CD4-positive, alpha-beta T cell treated with Interleukin-6 at 100 ng/mL for 8 hours (primary cell): ENCODE measurements around the gene CCER1.
A peak's percentile ranks its signal among the peaks of the same experiment; 100 is the strongest.

Experiments
- DNase-seq: peaks from one replicate; pipeline ENCODE4 v3.0.0-alpha.2; 2020; ENCODE audit warnings: mixed read lengths, low spot score

CCER1 gene

GRCh38 chr12:90965204-90965603 is 10.2 kb upstream of the CCER1 start:
- no peak for DNase-seq

- no peak for DNase-seq
These were observed 9.6 kb upstream of the CCER1 start for GRCh38 chr12:90964616-90965015.

- DNase-seq, result no peak
These were observed 9.0 kb upstream of the CCER1 start for GRCh38 chr12:90963946-90964345.

GRCh38 chr12:90961154-90961553 is 6.2 kb upstream of the CCER1 start:
- DNase-seq, result no peak

DNA sequence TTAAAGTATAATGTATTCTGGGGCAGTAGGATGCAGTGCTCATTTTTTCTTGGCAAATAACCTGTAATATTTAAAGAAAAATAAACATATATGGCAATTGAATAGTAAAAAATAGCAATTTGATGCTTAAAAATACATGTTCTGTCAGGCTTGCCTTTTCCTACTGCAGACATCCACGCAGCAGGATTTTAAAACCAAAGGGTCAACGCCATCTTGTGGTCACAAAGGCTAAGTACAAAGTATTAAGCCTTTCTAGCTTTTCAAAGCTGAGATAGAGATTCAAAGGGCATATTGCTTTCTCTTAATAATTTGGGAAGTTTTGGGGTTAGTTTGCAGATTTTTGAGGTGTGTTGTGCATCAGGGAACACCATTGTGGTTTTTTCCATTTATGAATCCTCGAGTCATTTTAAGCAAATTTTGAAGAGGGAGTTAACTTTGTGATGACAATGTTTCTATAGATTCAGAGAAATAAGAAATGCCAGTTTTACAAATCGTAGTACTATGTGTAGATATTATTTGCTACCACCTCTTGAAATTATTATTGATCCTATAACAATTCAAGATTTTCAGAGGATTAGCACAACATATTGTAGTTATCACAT is 4.7 kb upstream of the CCER1 start:
- DNase-seq, result peak; percentile 12

- DNase-seq, result no peak
These were observed 4.1 kb upstream of the CCER1 start for GRCh38 chr12:90959032-90959431.

DNA sequence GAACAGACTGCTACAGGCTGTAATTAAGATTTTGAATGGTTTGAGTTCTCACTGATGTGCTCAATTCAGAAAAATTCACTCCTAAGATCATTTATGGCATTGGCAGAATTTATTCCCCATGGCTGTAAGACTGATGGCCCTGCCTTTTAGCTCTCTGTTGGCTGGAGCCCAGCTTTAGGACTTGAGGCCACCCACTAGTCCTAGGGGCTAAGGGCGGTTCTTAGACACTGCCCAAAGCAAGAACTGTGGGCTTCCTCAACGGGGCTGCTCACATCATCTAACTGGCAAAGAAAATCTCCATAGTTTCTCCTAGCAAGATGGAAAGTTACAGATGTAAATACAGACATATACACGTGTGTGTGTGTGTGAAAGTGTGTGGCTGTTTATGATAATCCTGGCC is 3.4 kb upstream of the CCER1 start:
- no peak for DNase-seq

- DNase-seq, result no peak
These were observed 548 bp downstream of the CCER1 start for GRCh38 chr12:90954428-90954827.

DNA sequence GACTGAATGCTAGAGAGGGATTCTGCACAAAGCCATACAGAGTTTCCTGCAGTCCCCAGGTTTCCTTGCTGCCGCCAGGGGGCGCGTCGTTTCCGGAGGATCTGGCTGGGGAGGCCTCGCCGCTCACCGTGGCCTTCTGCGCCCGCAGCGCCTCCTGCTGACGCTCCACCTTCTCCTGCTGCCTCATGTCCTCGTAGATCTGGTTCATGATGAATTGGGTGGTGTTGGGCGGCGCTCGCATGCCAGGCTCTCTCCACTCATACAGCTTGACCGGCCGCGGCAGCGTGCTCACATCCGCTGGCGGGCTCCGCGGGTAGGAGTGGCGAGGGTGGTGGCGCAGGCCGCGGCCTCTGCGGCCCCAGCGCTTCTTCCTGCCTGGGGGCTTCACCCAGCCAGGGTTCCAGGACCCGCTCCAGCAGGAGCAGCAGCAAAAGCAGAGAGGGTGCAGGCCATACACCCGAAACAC is 987 bp downstream of the CCER1 start:
- no peak for DNase-seq

- DNase-seq, result no peak
These were observed 3.4 kb downstream of the CCER1 start for GRCh38 chr12:90951432-90952105.

DNA sequence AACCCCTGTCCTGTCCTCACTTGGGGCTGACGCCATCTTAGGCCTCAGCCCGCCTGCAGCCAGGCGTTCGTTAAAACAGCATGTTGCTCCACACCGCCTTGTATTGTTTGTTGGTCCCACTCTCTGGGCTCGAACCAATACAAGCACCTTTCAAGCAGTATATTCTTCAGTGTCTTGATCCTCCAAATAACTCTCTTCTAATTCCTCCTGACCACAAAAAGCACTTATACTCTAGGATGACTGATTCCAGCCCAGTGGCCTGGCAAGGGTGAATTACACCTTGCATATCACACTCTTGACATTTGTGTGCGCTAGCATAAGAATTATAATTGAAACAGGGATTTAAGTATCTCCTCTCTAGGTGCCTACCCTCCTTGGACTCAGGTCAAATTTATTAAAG is 7.1 kb downstream of the CCER1 start:
- no peak for DNase-seq

DNA sequence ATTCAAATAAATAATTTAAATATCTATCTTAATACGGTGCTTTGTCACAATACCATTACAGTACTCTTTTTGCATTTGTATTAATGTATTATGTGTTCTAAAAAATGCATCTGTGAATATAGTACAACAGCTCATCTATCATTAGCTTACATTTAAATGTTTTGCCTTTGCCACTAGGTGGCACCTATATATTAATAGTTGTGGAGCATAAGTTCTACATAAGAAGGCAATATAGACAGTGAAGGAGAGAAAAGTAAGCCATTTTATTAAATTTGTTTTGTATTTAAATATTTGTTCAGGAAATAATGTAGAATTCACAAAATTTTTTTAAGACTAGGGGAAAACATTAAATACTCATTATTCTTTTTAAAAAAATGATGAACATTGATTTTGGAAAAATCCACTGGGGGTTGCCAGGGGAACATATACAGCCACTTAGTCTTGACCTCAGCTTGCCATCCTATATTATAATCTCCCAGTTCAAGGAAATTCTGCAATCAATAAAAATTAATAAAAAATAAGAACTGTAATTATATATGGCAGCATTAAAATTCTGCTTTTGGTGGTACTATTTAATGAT is 9.8 kb downstream of the CCER1 start:
- DNase-seq, result no peak

GRCh38 chr12:90943255-90943654 is 11.7 kb downstream of the CCER1 start:
- no peak for DNase-seq

GRCh38 chr12:90940872-90941499 is 14.0 kb downstream of the CCER1 start:
- DNase-seq, result no peak

- DNase-seq, result no peak
These were observed 15.6 kb downstream of the CCER1 start for GRCh38 chr12:90939382-90939781.

DNA sequence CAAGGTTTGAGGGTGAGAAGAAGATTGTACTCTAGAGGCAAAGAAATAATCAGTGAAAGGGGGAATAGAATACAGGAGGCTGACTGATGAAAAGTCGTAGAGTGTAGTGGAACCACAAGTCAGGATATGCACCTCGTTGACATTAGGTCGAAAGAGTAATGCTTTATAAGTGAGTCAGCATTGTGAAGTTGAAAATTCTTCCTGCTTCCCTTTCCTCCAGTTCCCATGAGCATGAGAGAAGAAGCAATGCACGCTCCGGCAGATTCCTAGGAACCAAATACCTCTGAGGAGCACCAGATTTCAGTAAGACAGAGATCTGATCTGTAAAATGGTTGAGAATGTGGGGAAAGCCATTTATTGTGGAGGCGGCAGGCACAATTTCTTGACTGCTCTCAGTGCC is 16.5 kb downstream of the CCER1 start:
- no peak for DNase-seq

DNA sequence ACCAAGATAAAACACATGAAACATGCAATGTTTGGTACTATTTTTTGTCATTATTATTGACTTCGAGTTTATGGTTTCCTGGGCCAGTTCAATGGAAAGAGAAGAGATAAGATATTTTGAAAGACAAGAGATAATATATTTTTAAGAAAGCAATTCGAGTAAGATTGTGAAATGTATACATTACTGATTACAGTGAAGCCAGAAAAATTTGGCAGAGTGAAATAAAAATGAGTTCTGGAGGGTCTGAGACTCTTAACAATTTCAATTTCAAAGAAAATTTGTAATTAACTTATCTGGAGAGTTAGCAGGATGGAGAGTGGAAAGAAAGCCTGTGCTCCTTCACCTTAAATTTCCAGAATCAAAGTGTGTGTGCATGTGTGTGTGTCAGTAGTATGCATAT is 17.3 kb downstream of the CCER1 start:
- no peak for DNase-seq

DNA sequence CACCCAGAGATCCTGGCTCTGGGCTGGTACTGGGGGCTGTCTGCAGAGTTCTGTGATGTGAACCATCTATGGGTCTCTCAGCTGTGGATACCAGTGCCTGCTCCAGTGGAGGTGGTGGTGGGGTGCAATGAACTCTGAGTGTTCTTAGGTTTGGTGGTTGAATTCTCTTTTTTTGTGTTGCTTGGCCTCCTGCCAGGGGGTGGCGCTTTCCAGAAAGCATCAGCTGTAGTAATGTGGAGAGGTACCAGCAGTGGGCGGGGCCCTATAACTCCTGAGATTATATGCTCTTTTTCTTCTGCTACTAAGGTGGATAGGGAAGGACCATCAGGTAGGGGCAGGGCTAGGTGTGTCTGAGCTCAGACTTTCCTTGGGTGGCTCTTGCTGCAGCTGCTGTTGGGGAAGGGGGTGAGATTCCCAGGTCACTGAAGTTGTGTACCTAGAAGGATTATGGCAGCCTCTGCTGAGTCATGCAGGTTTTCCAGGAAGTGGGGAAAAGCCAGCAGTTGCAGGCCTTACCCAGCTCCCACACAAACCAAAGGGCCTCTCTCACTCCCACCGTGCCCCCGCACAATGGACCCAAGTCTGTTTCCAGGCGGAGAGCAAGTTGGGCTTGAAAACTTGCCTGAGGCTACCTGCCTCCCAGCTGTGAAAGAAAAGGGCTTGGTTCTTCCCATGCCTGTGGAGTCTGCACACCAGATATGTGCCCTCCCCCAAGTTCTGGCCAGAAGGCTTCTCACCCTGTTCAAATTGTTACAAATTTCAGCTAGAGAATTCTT is 18.6 kb downstream of the CCER1 start:
- DNase-seq, result no peak

GRCh38 chr12:90925562-90925961 is 29.4 kb downstream of the CCER1 start:
- no peak for DNase-seq

GRCh38 chr12:90924406-90924805 is 30.6 kb downstream of the CCER1 start:
- no peak for DNase-seq

- no peak for DNase-seq
These were observed 32.8 kb downstream of the CCER1 start for GRCh38 chr12:90922145-90922627.

DNA sequence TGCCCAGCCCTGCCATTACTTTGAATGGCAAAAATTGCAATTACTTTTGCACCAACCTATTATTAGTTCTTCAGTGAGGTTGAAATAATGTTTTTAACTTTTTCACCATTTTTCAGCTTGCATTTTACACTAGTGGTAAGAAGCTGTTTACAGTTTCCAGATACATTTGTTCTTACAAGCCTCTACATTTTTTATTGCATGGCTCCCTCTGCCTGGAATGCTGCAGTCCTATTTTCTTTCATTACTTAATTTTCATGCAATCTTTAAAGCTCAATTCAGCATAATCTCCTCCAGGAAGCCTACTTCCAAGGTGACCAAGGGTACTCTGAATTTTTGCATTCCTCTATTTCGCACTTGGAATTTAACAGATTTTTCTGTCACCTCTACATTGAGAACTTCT is 33.4 kb downstream of the CCER1 start:
- DNase-seq, result no peak
